HG03280 (cell line): Measurements from ENCODE around the gene ANKRD60.

Experiments
- ATAC-seq: cut with Tn5 transposase; IDR thresholded peaks from one replicate; pipeline ENCODE4 v1.9.1; 2021; ENCODE audit warnings: mild to moderate bottlenecking, moderate library complexity; ENCODE audit not compliant: unreplicated experiment

Gene ANKRD60

GRCh38 chr20:58196402-58197184 lies 31.9 kb downstream of the ANKRD60 start:
- no peak for ATAC-seq

- no peak for ATAC-seq
Measured at GRCh38 chr20:58195047-58195446, 33.4 kb downstream of the ANKRD60 start.

GRCh38 chr20:58194175-58194791 lies 34.2 kb downstream of the ANKRD60 start:
- no peak for ATAC-seq

- ATAC-seq: no peak
Measured at GRCh38 chr20:58192567-58192966, 35.9 kb downstream of the ANKRD60 start.

GRCh38 chr20:58192065-58192464 lies 36.4 kb downstream of the ANKRD60 start:
- ATAC-seq: no peak

GRCh38 chr20:58188527-58188926 lies 39.9 kb downstream of the ANKRD60 start:
- ATAC-seq: no peak

GRCh38 chr20:58184984-58185383 lies 43.5 kb downstream of the ANKRD60 start:
- ATAC-seq: no peak

- ATAC-seq: no peak
Measured at GRCh38 chr20:58184063-58184462, 44.4 kb downstream of the ANKRD60 start.

- ATAC-seq: no peak
Measured at GRCh38 chr20:58182521-58183140, 45.8 kb downstream of the ANKRD60 start.

GRCh38 chr20:58179432-58180099 lies 48.9 kb downstream of the ANKRD60 start:
- no peak for ATAC-seq

- no peak for ATAC-seq
Measured at GRCh38 chr20:58179083-58179431, 49.4 kb downstream of the ANKRD60 start.

GRCh38 chr20:58177799-58178198 lies 50.7 kb downstream of the ANKRD60 start:
- no peak for ATAC-seq

GRCh38 chr20:58175836-58176235 lies 52.6 kb downstream of the ANKRD60 start:
- ATAC-seq: no peak

GRCh38 chr20:58175425-58175824 lies 53.0 kb downstream of the ANKRD60 start:
- ATAC-seq: no peak

- no peak for ATAC-seq
Measured at GRCh38 chr20:58174708-58175280, 53.7 kb downstream of the ANKRD60 start.

GRCh38 chr20:58173930-58174707 lies 54.3 kb downstream of the ANKRD60 start:
- no peak for ATAC-seq

GRCh38 chr20:58173091-58173490 lies 55.4 kb downstream of the ANKRD60 start:
- ATAC-seq: no peak

- no peak for ATAC-seq
Measured at GRCh38 chr20:58171796-58172425, 56.5 kb downstream of the ANKRD60 start.

- no peak for ATAC-seq
Measured at GRCh38 chr20:58169450-58169849, 59.0 kb downstream of the ANKRD60 start.

- no peak for ATAC-seq
Measured at GRCh38 chr20:58168843-58169242, 59.6 kb downstream of the ANKRD60 start.
